ENCODE measurements around the gene CRTC1.

The CRTC1 gene

DNA sequence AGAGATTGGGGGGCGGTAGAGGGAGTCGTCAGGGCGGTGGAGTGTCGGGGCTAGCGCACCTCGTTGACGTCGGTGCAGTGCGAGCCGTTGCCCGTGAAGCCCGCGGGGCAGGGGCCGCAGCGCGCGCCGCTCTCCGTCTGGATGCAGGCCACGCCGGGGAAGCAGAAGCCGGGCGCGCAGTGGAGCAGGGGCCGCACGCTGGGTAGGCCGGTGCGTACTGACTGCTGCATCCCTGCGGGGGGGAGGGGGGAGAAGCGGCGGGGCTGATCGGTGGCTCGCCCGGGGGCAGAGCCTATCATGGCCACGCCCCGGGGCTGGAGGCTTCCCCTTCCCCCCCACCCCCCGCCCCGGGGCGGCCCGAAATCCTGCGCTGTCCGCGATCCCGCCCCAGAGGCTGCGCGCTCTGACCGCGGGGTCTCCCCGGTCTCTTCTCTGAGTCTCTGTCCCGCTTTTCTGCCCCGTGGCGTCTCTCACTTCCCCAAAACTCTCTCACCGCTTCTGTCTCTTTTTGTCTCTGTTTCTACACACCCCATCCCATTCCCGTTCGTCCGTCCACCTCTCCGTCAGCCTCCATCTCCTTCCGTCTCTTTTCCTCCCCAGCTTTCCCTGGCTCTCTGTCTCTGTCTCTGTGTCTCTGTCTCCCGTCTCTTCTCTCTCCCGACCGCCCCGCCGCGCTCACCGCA is 106.5 kb downstream of the CRTC1 start:
- Histone ChIP-seq H3K27ac (peak overlapping the region in 1 of 21 experiments; percentile 82), H3K4me3 (peak overlapping the region in 3 of 7 experiments; percentile 6 to 23 (median 22))

DNA sequence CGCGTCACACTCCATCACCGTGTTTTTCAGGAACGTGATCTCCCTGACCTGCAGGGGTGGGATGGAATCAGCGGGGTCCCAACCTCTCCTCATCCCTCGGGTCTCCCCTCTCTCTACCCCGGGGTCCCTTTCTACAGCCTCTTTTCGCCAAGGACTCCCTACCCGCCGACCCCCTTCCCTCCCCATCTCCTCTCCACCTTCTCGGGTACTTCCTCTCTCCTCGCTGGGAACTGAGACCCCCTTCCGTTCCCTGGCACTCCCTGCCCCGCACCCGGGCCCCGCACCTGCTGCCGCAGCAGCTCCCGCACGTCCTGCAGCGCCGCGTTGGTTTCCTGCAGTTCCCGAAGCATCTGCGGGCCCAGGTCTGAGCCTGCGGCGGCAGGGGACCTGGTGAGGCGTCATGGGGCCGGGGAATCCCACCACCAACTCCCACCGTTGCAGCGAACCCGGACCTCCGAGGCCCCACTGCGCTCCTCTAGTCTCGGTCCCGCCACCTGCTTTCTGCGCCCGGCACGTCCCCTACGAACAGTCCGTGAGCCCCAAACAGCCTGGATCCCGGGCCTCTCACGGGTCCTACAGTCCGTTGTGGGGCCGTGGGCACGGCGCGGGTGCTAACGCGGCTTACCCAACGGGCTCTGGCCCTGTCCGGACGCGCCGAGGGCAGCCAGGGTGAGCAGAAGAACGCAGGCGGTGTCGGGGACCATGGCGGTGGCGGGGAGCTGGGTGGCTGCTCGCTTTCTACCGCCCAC is 107.3 kb downstream of the CRTC1 start, which contains the start of gene COMP:
Gene COMP (minus strand): TSS at position 740 of the 749 bp plus-strand sequence. CDS start 36 bp downstream, at position 704.
- Histone ChIP-seq H3K27ac (peak within 1 kb of the TSS in 2 of 21 experiments; percentile 68 to 82), H3K4me3 (peak within 1 kb of the TSS in 3 of 7 experiments; percentile 5 to 24 (median 22))

DNA sequence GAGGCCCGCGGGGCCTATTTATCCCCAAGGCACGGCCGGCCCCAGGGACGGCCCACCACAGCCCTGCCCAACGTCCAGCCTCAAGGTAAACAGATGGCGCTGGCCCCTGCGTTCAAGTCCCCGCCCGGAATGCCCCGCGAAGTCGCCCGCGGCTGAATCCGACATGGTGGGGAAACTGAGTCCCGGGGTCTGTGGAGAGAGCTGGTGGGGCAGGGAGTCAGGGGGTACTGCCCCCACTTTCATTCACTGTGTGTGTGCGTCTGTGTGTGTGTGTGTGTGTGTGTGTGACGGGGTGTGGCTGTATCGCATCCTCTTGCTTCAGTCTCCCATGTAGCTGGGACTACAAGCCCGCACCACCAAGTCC is 107.8 kb downstream of the CRTC1 start:
- peak overlapping the region in 1 of 21 experiments; percentile 82 for H3K27ac ChIP-seq
- peak overlapping the region in 2 of 7 experiments; percentile 5 to 24 for H3K4me3 ChIP-seq

DNA sequence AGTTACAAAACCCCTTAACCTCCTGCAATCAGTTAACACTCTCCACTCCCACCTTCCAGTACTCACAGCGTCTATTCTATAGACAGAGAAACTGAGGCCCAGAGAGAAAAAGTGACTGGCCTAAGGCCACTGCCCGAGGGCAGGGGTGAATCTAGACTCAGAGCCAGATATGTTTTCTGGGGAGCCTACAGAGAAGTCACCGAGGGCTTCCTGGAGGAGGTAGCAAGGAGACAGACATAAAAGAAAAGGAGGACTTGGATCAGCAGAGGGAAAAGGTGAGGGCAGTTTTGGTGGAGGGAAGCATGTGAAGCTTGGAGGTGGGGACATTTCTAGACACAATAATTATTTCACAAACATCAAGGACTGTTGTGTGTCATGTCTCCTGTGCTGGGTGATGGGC is 109.2 kb downstream of the CRTC1 start:
- H3K27ac ChIP-seq = no peak overlapping the region

DNA sequence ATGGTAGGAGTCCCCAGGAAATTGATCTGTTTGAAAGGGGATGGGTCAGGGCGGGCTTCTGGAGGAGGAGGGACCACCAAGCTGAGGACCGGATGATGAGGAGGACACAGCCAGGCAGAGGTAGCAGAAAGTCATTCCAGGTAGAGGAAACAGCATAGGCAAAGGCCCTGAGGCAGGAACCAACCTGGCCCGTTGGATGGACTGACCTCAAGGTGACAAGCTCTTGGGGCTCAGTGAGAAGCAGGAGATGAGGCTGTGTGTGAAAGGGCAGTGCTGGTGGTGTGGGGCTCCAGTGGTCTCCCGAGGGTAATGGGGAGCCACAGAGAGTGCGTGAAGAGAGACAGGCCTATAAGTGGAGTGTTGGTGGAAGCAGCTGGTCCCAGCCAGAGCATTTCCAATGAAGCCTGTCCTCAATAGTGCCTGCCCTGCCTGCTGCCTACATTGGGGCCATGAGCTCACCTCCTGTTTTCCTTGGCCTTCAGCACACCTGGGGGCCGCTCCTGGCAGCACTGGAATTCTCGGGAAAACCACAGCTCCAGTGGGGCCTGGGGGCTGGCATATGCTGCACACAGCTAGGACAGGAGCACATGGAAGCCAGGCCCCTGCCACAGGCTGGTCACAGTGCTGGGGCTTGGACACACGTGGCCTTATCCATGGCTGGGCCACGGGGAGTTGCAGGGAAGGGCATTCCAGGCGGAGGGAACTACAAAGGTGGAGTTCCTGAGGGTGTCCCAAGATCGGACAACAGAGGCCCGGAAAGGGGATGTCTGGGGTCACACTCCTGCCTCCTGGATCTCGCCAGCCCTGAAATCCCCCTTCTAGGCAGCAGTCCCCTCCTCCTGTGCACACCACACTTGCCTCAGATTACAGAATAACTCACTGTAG is 109.9 kb downstream of the CRTC1 start:
- no peak overlapping the region for H3K27ac ChIP-seq
- H3K4me3 ChIP-seq = no peak overlapping the region

More for the DNA sequence above, 109.2 kb downstream of the CRTC1 start:
- H3K4me3 ChIP-seq = no peak overlapping the region

DNA sequence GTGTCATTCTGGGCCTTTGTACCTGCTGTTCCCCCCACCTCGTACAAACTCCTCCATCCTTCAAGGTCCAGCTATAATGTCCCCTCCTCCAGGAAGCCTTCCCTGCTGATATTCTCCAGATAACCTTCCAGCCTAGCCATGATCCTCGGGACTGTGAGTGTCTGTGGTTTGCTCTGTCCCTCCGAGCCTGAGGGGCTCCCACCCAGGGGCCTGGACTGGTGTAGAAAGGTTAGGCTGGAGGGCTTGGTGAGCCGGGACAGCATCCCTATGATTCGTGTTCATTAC is 110.5 kb downstream of the CRTC1 start:
- H3K4me3 ChIP-seq = no peak overlapping the region
- H3K27ac ChIP-seq = no peak overlapping the region

DNA sequence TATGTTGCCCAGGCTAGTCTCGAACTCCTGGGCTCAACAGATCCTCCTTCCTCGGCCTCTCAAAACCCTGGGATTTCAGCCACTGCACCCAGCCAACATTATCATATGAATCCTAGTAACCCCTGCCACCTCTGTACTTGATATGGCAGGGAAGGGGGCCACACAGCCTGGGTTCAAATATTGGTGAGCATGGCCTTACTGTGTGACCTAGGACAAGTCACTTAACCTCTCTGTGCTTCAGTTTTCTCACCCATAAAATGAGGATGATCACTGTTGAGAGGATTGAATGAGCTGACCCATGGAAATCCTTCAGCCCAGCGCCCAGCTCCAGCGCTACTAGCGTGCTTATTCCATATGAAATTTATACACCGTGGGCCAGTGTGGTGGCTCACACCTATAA is 111.2 kb downstream of the CRTC1 start:
- H3K27ac ChIP-seq = peak overlapping the region in 2 of 21 experiments; percentile 24 to 70

DNA sequence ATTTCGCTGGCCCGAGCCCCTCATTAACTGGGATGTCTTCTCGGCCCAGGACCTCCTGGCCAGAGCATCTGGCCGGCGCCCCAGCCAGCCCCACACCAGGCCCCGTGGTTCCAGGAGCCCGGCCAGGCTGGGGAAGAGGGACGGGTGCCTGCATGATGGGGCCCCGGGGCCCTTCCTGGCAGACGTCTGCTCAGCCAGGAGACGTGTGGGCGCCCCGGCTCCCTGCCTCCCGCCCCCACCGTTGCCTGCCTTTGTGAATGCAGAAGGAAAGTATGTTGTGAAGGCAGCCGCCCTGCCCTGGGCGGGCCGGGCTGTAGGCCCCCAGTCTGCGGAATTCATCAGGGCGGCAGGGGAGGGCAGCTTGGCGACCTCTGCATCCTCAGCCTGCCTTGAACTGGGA is 112.1 kb downstream of the CRTC1 start:
- H3K27ac ChIP-seq = peak overlapping the region in 3 of 21 experiments; percentile 12 to 70 (median 24)

More for the DNA sequence above, 111.2 kb downstream of the CRTC1 start:
- no peak overlapping the region for H3K4me3 ChIP-seq

DNA sequence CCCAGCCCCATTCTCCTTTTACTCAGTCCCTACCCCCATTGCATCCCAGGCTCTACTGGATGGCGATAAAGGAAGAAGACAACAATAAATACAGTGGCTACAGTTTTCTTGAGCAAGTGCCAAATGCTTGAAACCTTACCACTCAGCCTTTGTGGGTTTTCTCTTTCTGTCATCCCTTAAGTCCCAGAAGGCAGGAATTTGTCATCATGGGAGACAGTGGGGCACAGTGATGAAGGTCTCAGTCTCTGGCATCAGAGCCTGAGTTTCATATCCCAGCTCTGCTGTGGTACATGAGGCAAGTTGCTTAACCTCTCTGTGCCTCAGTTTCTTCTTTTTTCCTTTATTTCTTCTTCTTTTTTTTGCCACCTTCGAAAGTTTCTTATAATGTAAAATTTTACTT is 112.8 kb downstream of the CRTC1 start:
- Histone ChIP-seq H3K4me3 (no peak overlapping the region), H3K27ac (no peak overlapping the region)

More for the DNA sequence above, 112.1 kb downstream of the CRTC1 start:
- H3K4me3 ChIP-seq = no peak overlapping the region

DNA sequence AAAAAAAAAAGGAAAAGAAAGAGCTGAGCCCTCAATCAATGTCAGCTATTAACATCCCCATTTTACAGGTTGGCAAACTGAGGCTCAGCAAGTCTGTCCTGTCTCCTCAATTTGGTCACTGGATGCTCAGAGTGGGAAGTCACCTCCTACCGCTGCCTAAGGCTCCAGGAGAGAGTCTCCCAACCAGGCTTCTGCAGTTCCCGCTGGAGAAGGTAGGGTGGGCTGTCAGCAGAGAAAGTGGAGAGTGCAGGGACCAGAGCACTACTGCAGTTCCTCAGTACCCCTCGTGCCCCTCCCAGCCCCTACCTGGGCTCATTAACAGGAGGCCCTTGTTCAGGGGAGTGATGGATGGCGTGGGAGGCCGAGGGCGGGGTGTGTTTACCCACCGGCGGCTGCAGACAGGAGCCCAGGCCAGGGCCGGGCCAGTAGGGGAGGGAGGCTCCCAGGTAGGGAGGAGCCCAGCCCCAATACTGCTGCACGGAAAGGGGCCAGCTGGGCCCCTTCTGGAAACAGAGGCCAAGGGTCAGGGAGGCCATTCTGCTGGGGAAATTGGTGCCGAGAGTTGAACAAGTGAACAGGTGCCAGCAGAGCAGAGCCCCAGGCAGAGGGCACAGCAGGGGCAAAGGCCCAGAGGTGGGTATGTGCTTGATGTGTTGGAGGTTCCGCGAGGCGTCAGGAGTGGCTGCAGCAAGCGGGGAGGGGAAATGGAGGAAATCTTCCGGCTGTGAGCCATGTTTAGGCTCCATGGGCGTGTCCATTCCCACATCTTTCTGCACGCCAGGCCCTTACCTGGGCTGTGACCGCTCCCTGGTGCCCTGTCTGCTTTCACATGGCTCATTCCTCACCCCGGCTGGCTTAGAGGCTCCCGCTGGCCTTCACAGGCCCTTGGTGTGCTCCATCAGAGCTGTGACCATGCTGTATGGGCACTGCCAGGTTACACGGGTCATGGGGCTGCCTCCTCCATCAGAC is 115.2 kb downstream of the CRTC1 start:
- H3K27ac ChIP-seq = no peak overlapping the region
- no peak overlapping the region for H3K4me3 ChIP-seq

DNA sequence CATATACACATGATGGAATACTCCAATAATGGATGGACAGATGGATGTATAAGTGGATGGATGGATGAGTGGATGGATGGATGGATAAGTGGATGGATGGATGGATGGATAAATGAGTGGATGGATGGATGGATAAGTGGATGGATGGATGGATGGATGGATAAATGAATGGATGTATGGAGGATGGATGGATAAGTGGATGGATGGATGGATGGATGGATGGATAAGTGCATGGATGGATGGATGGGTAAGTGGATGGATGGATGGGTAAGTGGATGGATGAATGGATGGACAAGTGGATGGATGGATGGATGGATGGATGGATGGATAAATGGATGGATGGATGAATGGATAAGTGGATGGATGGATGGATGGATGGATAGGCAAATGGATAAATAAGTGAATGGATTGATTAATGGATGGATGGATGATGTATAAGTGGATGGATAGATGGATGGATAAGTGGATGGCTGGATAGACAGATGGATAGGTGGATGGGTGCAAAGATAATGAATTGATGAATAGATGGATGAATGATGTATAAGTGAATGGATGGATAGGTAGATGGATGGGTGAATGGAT is 116.0 kb downstream of the CRTC1 start:
- H3K4me3 ChIP-seq = no peak overlapping the region
- no peak overlapping the region for H3K27ac ChIP-seq

DNA sequence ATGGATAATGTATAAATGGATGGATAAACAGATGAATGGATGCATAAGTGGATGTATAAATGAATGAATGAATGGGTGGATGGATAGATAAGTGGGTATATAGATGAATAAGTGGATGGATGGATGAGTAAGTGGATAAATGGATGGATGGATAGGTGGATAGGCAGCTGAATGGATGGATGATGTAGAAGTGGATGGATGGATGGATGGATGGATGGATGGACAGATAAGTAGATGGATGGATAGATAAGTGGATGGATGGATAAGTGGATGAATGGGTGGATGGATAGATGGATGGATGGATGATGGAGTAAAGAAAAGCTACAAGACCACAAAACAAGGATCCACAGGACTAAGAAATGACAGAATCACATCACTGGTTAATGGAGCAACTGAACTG is 116.6 kb downstream of the CRTC1 start:
- no peak overlapping the region for H3K4me3 ChIP-seq

DNA sequence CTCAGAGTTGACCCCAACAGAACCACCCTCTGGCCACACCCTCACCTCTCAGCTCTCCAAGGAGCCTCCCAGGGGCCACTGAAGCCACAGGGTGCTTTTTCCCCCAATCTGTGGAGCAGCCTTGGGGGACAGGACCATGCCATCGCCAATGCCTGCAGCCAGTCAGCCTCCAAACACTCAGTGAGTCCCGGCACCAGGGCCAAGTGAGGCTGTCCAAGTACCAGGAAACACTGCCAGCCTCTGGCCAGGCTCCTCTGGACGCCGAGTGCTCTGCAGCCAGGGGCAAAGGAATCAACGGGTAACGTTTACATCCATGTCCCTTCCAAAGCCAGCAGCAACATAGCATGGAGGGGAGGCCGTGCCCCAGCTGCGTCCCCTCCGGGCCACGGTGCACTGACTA is 117.2 kb downstream of the CRTC1 start:
- Histone ChIP-seq H3K4me3 (no peak overlapping the region), H3K27ac (no peak overlapping the region)

More for the DNA sequence above, 116.6 kb downstream of the CRTC1 start:
- no peak overlapping the region for H3K27ac ChIP-seq

DNA sequence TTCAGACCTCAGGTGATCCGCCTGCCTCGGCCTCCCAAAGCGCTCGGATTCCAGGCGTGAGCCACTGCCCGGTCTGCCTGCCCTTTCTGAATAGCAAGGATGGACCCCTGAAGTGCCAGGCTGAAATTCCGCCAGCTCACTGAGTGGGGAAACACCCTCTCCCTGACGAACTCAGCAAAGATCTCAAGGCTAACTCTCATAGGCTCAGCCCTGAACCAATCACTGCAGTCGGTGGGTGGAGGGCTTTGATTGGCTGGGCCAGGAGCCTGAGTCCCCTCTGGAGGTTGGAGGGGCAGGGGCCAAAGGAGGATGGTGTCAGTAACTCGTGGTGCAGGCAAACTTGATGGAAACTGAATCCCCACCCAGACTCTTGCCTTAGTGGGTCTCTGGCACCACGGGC is 118.9 kb downstream of the CRTC1 start:
- Histone ChIP-seq H3K27ac (no peak overlapping the region), H3K4me3 (no peak overlapping the region)

DNA sequence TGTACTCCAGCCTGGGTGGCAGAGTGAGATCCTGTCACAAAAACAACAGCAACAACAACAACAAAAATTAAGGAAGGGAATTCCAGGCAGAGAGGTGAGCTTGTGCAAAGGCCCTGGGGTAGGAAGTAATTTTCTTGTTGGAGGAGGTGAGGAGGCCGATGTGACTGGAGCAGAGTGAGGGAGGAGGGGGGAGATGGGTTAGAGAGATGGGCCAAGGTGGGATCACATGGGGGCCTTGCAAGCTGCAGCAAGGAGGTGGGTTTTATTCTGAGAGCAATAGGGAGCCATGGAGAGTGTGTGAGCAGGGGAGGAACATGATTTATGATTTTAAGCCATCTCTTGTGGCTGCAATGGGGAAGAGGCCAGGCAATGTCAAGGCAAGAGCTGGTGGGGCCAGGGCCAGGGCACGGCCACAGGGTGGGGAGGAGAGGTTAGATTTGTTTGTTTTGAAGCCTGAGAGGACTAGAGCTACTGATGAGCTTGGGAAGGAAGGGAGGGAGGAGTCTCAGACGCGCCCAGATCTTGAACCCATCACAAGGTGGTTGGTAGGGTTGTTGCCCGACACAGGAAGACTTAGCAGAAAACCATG is 120.2 kb downstream of the CRTC1 start:
- no peak overlapping the region for H3K4me3 ChIP-seq

DNA sequence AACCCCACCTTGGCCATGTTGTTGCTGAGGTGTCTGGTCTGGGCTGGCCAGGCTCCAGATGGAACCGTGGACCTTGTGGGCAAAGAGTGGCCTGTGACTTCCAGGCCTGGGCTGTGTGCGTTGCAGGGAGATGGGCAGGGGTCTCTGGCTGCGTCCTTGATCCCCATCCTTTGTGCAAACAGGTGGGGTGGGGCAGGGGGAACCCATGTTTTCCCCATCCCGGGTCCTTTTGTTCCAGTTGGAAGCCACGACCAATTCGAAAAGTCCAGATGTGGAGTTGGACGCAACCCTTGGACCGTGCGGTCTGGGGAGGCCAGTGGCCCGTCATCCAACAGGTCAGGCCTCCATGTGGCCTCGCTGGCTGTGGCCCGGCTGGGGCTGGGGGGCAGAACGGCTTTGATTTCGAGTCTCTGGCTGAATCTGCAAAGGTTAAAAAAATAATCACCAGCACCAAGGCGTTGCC is 120.7 kb downstream of the CRTC1 start:
- no peak overlapping the region for H3K4me3 ChIP-seq
- no peak overlapping the region for H3K27ac ChIP-seq

More for the DNA sequence above, 120.2 kb downstream of the CRTC1 start:
- H3K27ac ChIP-seq = no peak overlapping the region

DNA sequence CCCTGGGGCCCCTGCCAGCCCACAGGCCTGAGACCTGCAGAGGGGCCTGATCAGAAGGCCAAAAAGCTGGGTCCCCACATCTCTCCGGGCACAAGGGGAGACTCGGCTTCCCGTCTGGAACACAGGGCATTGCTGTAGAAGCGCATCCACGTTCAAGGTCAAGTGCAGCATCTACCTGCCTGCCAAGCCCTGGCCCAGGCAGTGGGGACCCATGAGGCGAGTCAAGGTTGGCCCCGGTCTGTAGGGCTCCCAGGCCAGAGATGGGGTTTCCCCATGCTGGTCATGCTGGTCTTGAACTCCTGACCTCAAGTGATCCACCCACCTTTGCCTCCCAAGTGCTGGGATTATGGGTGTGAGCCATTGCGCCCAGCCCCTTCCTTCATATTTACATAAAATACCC is 121.2 kb downstream of the CRTC1 start:
- H3K27ac ChIP-seq = no peak overlapping the region
- no peak overlapping the region for H3K4me3 ChIP-seq

DNA sequence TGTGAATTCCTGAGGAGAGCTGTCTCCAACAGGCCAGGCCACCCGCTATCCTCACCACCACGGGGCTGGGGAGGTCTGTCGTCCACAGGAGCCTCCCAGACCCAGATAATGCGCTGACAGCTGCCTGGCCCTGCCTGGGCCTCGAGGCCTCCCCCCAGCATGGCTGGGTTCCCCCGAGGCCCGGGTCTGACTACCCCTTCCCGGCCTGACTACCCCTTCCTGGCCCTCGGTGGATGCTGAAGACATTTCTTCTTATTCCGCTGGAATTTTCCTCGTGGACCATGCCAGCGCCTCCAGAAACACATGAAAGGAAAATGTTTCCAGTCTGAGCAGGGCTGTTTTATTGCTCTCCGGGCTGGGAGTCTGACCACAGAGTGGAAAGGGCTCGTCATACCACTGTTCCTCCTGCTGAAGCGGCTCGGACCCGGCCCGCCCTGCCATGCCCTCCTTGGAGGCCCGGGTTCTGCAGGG is 124.4 kb downstream of the CRTC1 start:
- Histone ChIP-seq H3K4me3 (no peak overlapping the region), H3K27ac (peak overlapping the region in 6 of 21 experiments; percentile 43 to 72 (median 58))

Data from skin epidermis (tissue), 12 donors.